GM21723 (cell line): Measurements from ENCODE around the gene HOMER3.

ENCODE experiments used
- ATAC-seq: cut with Tn5 transposase; IDR thresholded peaks from one replicate; pipeline ENCODE4 v1.9.1; 2021; ENCODE audit warnings: mild to moderate bottlenecking, moderate library complexity; ENCODE audit not compliant: unreplicated experiment

HOMER3 gene

GRCh38 chr19:18883526-18884304 lies 57.3 kb downstream of the HOMER3 start:
- ATAC-seq: no peak

- ATAC-seq: no peak
These were observed 59.5 kb downstream of the HOMER3 start for GRCh38 chr19:18881491-18881890.

GRCh38 chr19:18879579-18880373 lies 61.2 kb downstream of the HOMER3 start:
- ATAC-seq: no peak
